ENCODE data around the gene ZNF586. TPM values are rescaled to one million over a fixed set of nuclear protein-coding genes. Genes with fewer than 3 reads are reported as not detected.
A peak's percentile ranks its signal among the peaks of the same experiment; 100 is the strongest.

ZNF586 gene
- total RNA-seq, 1 donor from 2014 or later = 19.6 TPM

GRCh38 chr19:57757941-57758340, 11.5 kb upstream of the ZNF586 start:
- H3K4me3 Mint-ChIP-seq (ENCODE audit: unreplicated experiment) = no peak overlapping the region
- no peak for DNase-seq (ENCODE audit: low spot score)
- H3K27me3 Mint-ChIP-seq (ENCODE audit: unreplicated experiment) = no peaks in the 10 kb centered on the region
- no peak for TF ChIP-seq CTCF (IDR thresholded peaks at IDR 0.05; ENCODE audit: unreplicated experiment)
- no peak overlapping the region for H3K27ac Mint-ChIP-seq (ENCODE audit: unreplicated experiment)
- H3K36me3 Mint-ChIP-seq (ENCODE audit: low read depth, unreplicated experiment) = peaks cover 46% of the 10 kb centered on the region
- H3K9me3 Mint-ChIP-seq (ENCODE audit: unreplicated experiment) = no peaks in the 10 kb centered on the region
- H3K4me1 Mint-ChIP-seq (ENCODE audit: unreplicated experiment) = no peaks in the 10 kb centered on the region

- no peak for TF ChIP-seq CTCF (IDR thresholded peaks at IDR 0.05; ENCODE audit: unreplicated experiment)
- Mint-ChIP-seq H3K36me3 (ENCODE audit: low read depth, unreplicated experiment) (peaks cover 43% of the 10 kb centered on the region), H3K4me3 (ENCODE audit: unreplicated experiment) (no peak overlapping the region), H3K27ac (ENCODE audit: unreplicated experiment) (no peak overlapping the region), H3K9me3 (ENCODE audit: unreplicated experiment) (no peaks in the 10 kb centered on the region), H3K27me3 (ENCODE audit: unreplicated experiment) (no peaks in the 10 kb centered on the region), H3K4me1 (ENCODE audit: unreplicated experiment) (no peaks in the 10 kb centered on the region)
- DNase-seq (ENCODE audit: low spot score) = no peak
Measured at GRCh38 chr19:57759096-57759495, 10.4 kb upstream of the ZNF586 start.

GRCh38 chr19:57771417-57771816, 1.9 kb downstream of the ZNF586 start:
- H3K36me3 Mint-ChIP-seq (ENCODE audit: low read depth, unreplicated experiment) = peaks cover 23% of the 10 kb centered on the region
- H3K27ac Mint-ChIP-seq (ENCODE audit: unreplicated experiment) = peak overlapping the region; percentile 61
- H3K27me3 Mint-ChIP-seq (ENCODE audit: unreplicated experiment) = peaks cover 11% of the 10 kb centered on the region
- H3K9me3 Mint-ChIP-seq (ENCODE audit: unreplicated experiment) = no peaks in the 10 kb centered on the region
- H3K4me1 Mint-ChIP-seq (ENCODE audit: unreplicated experiment) = peaks cover 26% of the 10 kb centered on the region
- no peak for TF ChIP-seq CTCF (IDR thresholded peaks at IDR 0.05; ENCODE audit: unreplicated experiment)
- DNase-seq (ENCODE audit: low spot score) = no peak
- peak overlapping the region; percentile 45 for H3K4me3 Mint-ChIP-seq (ENCODE audit: unreplicated experiment)

- Mint-ChIP-seq H3K27ac (ENCODE audit: unreplicated experiment) (no peak overlapping the region), H3K4me3 (ENCODE audit: unreplicated experiment) (peak overlapping the region; percentile 28), H3K36me3 (ENCODE audit: low read depth, unreplicated experiment) (peaks cover 30% of the 10 kb centered on the region), H3K27me3 (ENCODE audit: unreplicated experiment) (peaks cover 13% of the 10 kb centered on the region), H3K9me3 (ENCODE audit: unreplicated experiment) (no peaks in the 10 kb centered on the region), H3K4me1 (ENCODE audit: unreplicated experiment) (peaks cover 26% of the 10 kb centered on the region)
- no peak for TF ChIP-seq CTCF (IDR thresholded peaks at IDR 0.05; ENCODE audit: unreplicated experiment)
- no peak for DNase-seq (ENCODE audit: low spot score)
Measured at GRCh38 chr19:57773488-57773887, 4.0 kb downstream of the ZNF586 start.

- peaks cover 2% of the 10 kb centered on the region for H3K27me3 Mint-ChIP-seq (ENCODE audit: unreplicated experiment)
- H3K36me3 Mint-ChIP-seq (ENCODE audit: low read depth, unreplicated experiment) = peaks cover 49% of the 10 kb centered on the region
- H3K9me3 Mint-ChIP-seq (ENCODE audit: unreplicated experiment) = no peaks in the 10 kb centered on the region
- DNase-seq (ENCODE audit: low spot score) = no peak
- no peak for TF ChIP-seq CTCF (IDR thresholded peaks at IDR 0.05; ENCODE audit: unreplicated experiment)
- H3K27ac Mint-ChIP-seq (ENCODE audit: unreplicated experiment) = no peak overlapping the region
- H3K4me1 Mint-ChIP-seq (ENCODE audit: unreplicated experiment) = peaks cover 8% of the 10 kb centered on the region
- no peak overlapping the region for H3K4me3 Mint-ChIP-seq (ENCODE audit: unreplicated experiment)
Measured at GRCh38 chr19:57776764-57777296, 7.4 kb downstream of the ZNF586 start.
